SU-DHL-6 (cell line): Measurements from ENCODE around the gene LRP6.

Experiments used
- H2AFZ ChIP-seq: fragments of 200-600 bp; sonication (generic); 2 replicates; pipeline ENCODE4 v1.6.1; 2014; ENCODE audit warnings: low read depth, mild to moderate bottlenecking, moderate library complexity, mixed read lengths, antibody characterized with exemption, low read length; ENCODE audit not compliant: severe bottlenecking
- H3F3A ChIP-seq: fragments of 200-600 bp; shearing (Covaris generic); 2 replicates; pipeline ENCODE4 v1.6.0; 2016; ENCODE audit warnings: antibody characterized with exemption, mild to moderate bottlenecking; ENCODE audit not compliant: insufficient read depth
- H3K27ac ChIP-seq: fragments of 200-600 bp; sonication (generic); 2 replicates; pipeline ENCODE4 v1.5.1; 2016; ENCODE audit warnings: low read depth, mild to moderate bottlenecking, low read length, moderate library complexity, mixed read lengths
- H3K27me3 ChIP-seq: fragments of 200-600 bp; sonication (generic), shearing (Covaris generic); 2 replicates; pipeline ENCODE4 v1.6.0; 2014; ENCODE audit warnings: mild to moderate bottlenecking, low read length
- H3K36me3 ChIP-seq: fragments of 200-600 bp; sonication (generic); 2 replicates; pipeline ENCODE4 v1.6.1; 2014; ENCODE audit warnings: mild to moderate bottlenecking, low read length, mixed read lengths
- H3K4me2 ChIP-seq: fragments of 300-600, 200-600 bp; shearing (Covaris generic), sonication (generic); 2 replicates; pipeline ENCODE4 v1.6.0; 2014; ENCODE audit warnings: low read length, low read depth, mild to moderate bottlenecking; ENCODE audit not compliant: poor library complexity, severe bottlenecking
- H3K4me3 ChIP-seq: fragments of 200-600 bp; sonication (generic); 2 replicates; pipeline ENCODE4 v1.5.1; 2014; ENCODE audit warnings: antibody characterized with exemption, low read length, mild to moderate bottlenecking, mixed read lengths; ENCODE audit not compliant: insufficient read depth, poor library complexity, severe bottlenecking
- H3K79me2 ChIP-seq: fragments of 200-600 bp; sonication (generic); 2 replicates; pipeline ENCODE4 v1.6.1; 2014; ENCODE audit warnings: mild to moderate bottlenecking, low read length, moderate library complexity; ENCODE audit not compliant: insufficient read depth
- H3K9ac ChIP-seq: fragments of 200-600 bp; sonication (generic); 2 replicates; pipeline ENCODE4 v1.7.0; 2014; ENCODE audit warnings: mild to moderate bottlenecking, low read length
- H3K9me2 ChIP-seq: fragments of 200-600 bp; sonication (generic); replicated peaks from 2 replicates; pipeline ENCODE4 v1.6.1; 2014; ENCODE audit warnings: low read length; ENCODE audit not compliant: insufficient read depth
- H3K9me3 ChIP-seq: fragments of 200-600 bp; sonication (generic); 2 replicates; pipeline ENCODE4 v1.6.1; 2014; ENCODE audit warnings: low read length, mixed read lengths; ENCODE audit not compliant: insufficient read depth
- H4K20me1 ChIP-seq: fragments of 200-600 bp; sonication (generic); 2 replicates; pipeline ENCODE4 v1.6.1; 2014; ENCODE audit warnings: low read depth, mild to moderate bottlenecking, antibody characterized with exemption, low read length, moderate library complexity, mixed read lengths
- CTCF ChIP-seq: fragments of 200-600 bp; sonication (generic); IDR thresholded peaks from one replicate; pipeline ENCODE4 v1.5.1; 2017; ENCODE audit warnings: antibody characterized with exemption, mild to moderate bottlenecking, low read length, moderate library complexity; ENCODE audit not compliant: insufficient read depth, poor library complexity, severe bottlenecking
- EZH2phosphoT487 ChIP-seq: fragments of 200-600 bp; sonication (generic), shearing (Covaris generic); conservative IDR thresholded peaks from 2 replicates; pipeline ENCODE4 v1.6.1; 2018; ENCODE audit warnings: mild to moderate bottlenecking, antibody characterized with exemption, low read length, moderate library complexity, mixed read lengths

The LRP6 gene

GRCh38 chr12:12272869-12273268 is 6.0 kb upstream of the LRP6 start:
- H3K9me3 ChIP-seq: no peaks in the 10 kb centered on the region
- no peaks in the 10 kb centered on the region for H4K20me1 ChIP-seq
- H3K4me3 ChIP-seq: no peak overlapping the region
- H3F3A ChIP-seq: no peaks in the 10 kb centered on the region
- no peak overlapping the region for H3K9ac ChIP-seq
- no peak overlapping the region for H3K27ac ChIP-seq
- TF ChIP-seq EZH2phosphoT487: no peak
- TF ChIP-seq CTCF: no peak
- H3K4me2 ChIP-seq: no peak overlapping the region
- no peak overlapping the region for H2AFZ ChIP-seq
- no peaks in the 10 kb centered on the region for H3K79me2 ChIP-seq
- no peaks in the 10 kb centered on the region for H3K36me3 ChIP-seq
- H3K27me3 ChIP-seq: no peaks in the 10 kb centered on the region
- no peaks in the 10 kb centered on the region for H3K9me2 ChIP-seq

- no peak overlapping the region for H3K4me3 ChIP-seq
- H2AFZ ChIP-seq: no peak overlapping the region
- H3K27me3 ChIP-seq: no peaks in the 10 kb centered on the region
- TF ChIP-seq EZH2phosphoT487 (no peak), CTCF (no peak)
- H3F3A ChIP-seq: no peaks in the 10 kb centered on the region
- H3K79me2 ChIP-seq: no peaks in the 10 kb centered on the region
- H3K9me3 ChIP-seq: no peaks in the 10 kb centered on the region
- no peak overlapping the region for H3K9ac ChIP-seq
- no peak overlapping the region for H3K27ac ChIP-seq
- H3K9me2 ChIP-seq: no peaks in the 10 kb centered on the region
- H4K20me1 ChIP-seq: no peaks in the 10 kb centered on the region
- no peaks in the 10 kb centered on the region for H3K36me3 ChIP-seq
- H3K4me2 ChIP-seq: no peak overlapping the region
Measured at GRCh38 chr12:12270226-12270625, 3.4 kb upstream of the LRP6 start.

- Histone ChIP-seq H3F3A (no peaks in the 10 kb centered on the region), H3K27me3 (no peaks in the 10 kb centered on the region), H3K79me2 (no peaks in the 10 kb centered on the region), H3K9ac (no peak overlapping the region), H3K36me3 (no peaks in the 10 kb centered on the region), H3K9me2 (no peaks in the 10 kb centered on the region), H3K9me3 (no peaks in the 10 kb centered on the region), H3K27ac (no peak overlapping the region), H3K4me3 (no peak overlapping the region), H3K4me2 (no peak overlapping the region), H4K20me1 (no peaks in the 10 kb centered on the region), H2AFZ (no peak overlapping the region)
- TF ChIP-seq EZH2phosphoT487 (no peak), CTCF (no peak)
Measured at GRCh38 chr12:12267742-12268200, 927 bp upstream of the LRP6 start.
